Endodermal cell (in vitro differentiated cells): ENCODE measurements around the gene PTPRM. TPM values are rescaled to one million over a fixed set of nuclear protein-coding genes. Genes with fewer than 3 reads are reported as not detected.

Source experiments
- DNase-seq: peaks from one replicate; pipeline ENCODE4 v3.0.0-alpha.2; 2017
- H3K27ac ChIP-seq: 2 replicates; pipeline ENCODE4 v1.5.1; 2013; ENCODE audit warnings: mild to moderate bottlenecking, low read depth, low read length, moderate library complexity
- H3K27me3 ChIP-seq: 2 replicates; pipeline ENCODE4 v1.6.1; 2013; ENCODE audit warnings: mild to moderate bottlenecking, low read length, moderate library complexity; ENCODE audit not compliant: insufficient read depth, control insufficient read depth, poor library complexity, severe bottlenecking
- H3K36me3 ChIP-seq: 2 replicates; pipeline ENCODE4 v1.7.0; 2013; ENCODE audit warnings: mild to moderate bottlenecking, low read length, moderate library complexity; ENCODE audit not compliant: control insufficient read depth, insufficient read depth
- H3K4me1 ChIP-seq: one replicate; pipeline ENCODE4 v1.7.0; 2013; ENCODE audit warnings: low read length; ENCODE audit not compliant: control insufficient read depth, insufficient read depth
- H3K4me3 ChIP-seq: 2 replicates; pipeline ENCODE4 v1.5.1; 2013; ENCODE audit warnings: mild to moderate bottlenecking, low read length, moderate library complexity
- H3K9ac ChIP-seq: 2 replicates; pipeline ENCODE4 v1.6.1; 2013; ENCODE audit warnings: mild to moderate bottlenecking, low read length, moderate library complexity; ENCODE audit not compliant: poor library complexity, severe bottlenecking; ENCODE audit errors: extremely low read depth
- H3K9me3 ChIP-seq: 2 replicates; pipeline ENCODE4 v1.6.1; 2013; ENCODE audit warnings: mild to moderate bottlenecking, low read length, moderate library complexity; ENCODE audit not compliant: control insufficient read depth
- H3K27ac Mint-ChIP-seq: 2 replicates; pipeline ENCODE4 v1.8.0; 2020; ENCODE audit warnings: mixed read lengths
- H3K27me3 Mint-ChIP-seq: 2 replicates; pipeline ENCODE4 v1.8.0; 2021; ENCODE audit warnings: mild to moderate bottlenecking, mixed read lengths; ENCODE audit not compliant: insufficient read depth
- H3K36me3 Mint-ChIP-seq: 2 replicates; pipeline ENCODE4 v1.8.0; 2020; ENCODE audit warnings: low read depth, mixed read lengths
- H3K4me1 Mint-ChIP-seq: 2 replicates; pipeline ENCODE4 v1.8.0; 2020; ENCODE audit warnings: mixed read lengths
- H3K4me3 Mint-ChIP-seq: 2 replicates; pipeline ENCODE4 v1.8.0; 2020; ENCODE audit warnings: mild to moderate bottlenecking, moderate library complexity, mixed read lengths
- H3K9me3 Mint-ChIP-seq: 2 replicates; pipeline ENCODE4 v1.8.0; 2020; ENCODE audit warnings: mild to moderate bottlenecking, mixed read lengths
- WGBS, 2 experiments: methylation state at CpG; one replicate each; pipeline versions ENCODE4 v1.1.5 to v1.1.7; 2013; ENCODE audit warnings: missing lambda C conversion rate in 2 of 2, mixed read lengths in 1 of 2; ENCODE audit not compliant: insufficient coverage in 1 of 2, insufficient read length in 1 of 2; 5-methylcytosine and 5-hydroxymethylcytosine counted together
- total RNA-seq, 2 donors: library from RNA; stranded (reverse); fragmentation: NEBNext Ultra II Directional in 1 of 2; extraction: Animal tissue kit (Norgen Biotek cat#: 25700) in 1 of 2; gene quantifications; 2 replicates in 1 of 2; 3 replicates in 1 of 2; pipeline ENCODE4 v1.2.1, GENCODE V29; 2021
- TF ChIP-seq, protein P1 (sequence below): fragments of 200-600 bp; sonication (generic); conservative IDR thresholded peaks from 2 replicates; pipeline ENCODE4 v1.5.0; 2021; ENCODE audit warnings: antibody characterized with exemption, mild to moderate bottlenecking

Gene PTPRM
- total RNA-seq, 2 donors from 2014 or later: 47.2 to 57.6 TPM

GRCh38 chr18:7784171-7784570 lies 217.1 kb downstream of the PTPRM start:
- no peaks in the 10 kb centered on the region for H3K27me3 Mint-ChIP-seq
- H3K9ac ChIP-seq: no peak overlapping the region
- peaks cover 2% of the 10 kb centered on the region for H3K4me1 ChIP-seq
- DNase-seq: no peak
- no peak overlapping the region for H3K4me3 Mint-ChIP-seq
- H3K9me3 ChIP-seq: peaks cover 6% of the 10 kb centered on the region
- peaks cover 11% of the 10 kb centered on the region for H3K36me3 Mint-ChIP-seq
- no peak overlapping the region for H3K27ac ChIP-seq
- no peak overlapping the region for H3K27ac Mint-ChIP-seq
- no peaks in the 10 kb centered on the region for H3K27me3 ChIP-seq
- H3K4me3 ChIP-seq: no peak overlapping the region
- peaks cover 10% of the 10 kb centered on the region for H3K4me1 Mint-ChIP-seq
- peaks cover 2% of the 10 kb centered on the region for H3K9me3 Mint-ChIP-seq
- 76 to 96% methylated on average over 3 to 4 of the region's 4 CpGs for WGBS, 2 experiments
- peaks cover 10% of the 10 kb centered on the region for H3K36me3 ChIP-seq
- TF ChIP-seq, protein P1, sequence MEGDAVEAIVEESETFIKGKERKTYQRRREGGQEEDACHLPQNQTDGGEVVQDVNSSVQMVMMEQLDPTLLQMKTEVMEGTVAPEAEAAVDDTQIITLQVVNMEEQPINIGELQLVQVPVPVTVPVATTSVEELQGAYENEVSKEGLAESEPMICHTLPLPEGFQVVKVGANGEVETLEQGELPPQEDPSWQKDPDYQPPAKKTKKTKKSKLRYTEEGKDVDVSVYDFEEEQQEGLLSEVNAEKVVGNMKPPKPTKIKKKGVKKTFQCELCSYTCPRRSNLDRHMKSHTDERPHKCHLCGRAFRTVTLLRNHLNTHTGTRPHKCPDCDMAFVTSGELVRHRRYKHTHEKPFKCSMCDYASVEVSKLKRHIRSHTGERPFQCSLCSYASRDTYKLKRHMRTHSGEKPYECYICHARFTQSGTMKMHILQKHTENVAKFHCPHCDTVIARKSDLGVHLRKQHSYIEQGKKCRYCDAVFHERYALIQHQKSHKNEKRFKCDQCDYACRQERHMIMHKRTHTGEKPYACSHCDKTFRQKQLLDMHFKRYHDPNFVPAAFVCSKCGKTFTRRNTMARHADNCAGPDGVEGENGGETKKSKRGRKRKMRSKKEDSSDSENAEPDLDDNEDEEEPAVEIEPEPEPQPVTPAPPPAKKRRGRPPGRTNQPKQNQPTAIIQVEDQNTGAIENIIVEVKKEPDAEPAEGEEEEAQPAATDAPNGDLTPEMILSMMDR: no peak

- Mint-ChIP-seq H3K27me3 (no peaks in the 10 kb centered on the region), H3K36me3 (peaks cover 11% of the 10 kb centered on the region), H3K4me3 (no peak overlapping the region), H3K27ac (no peak overlapping the region), H3K9me3 (peaks cover 2% of the 10 kb centered on the region), H3K4me1 (peaks cover 24% of the 10 kb centered on the region)
- H3K4me3 ChIP-seq: no peak overlapping the region
- H3K27me3 ChIP-seq: no peaks in the 10 kb centered on the region
- no peak overlapping the region for H3K27ac ChIP-seq
- peaks cover 12% of the 10 kb centered on the region for H3K4me1 ChIP-seq
- TF ChIP-seq, protein P1: no peak
- no peaks in the 10 kb centered on the region for H3K36me3 ChIP-seq
- no peak for DNase-seq
- WGBS, 2 experiments: 86% methylated on average over 1 of the region's 1 CpG; no CpG with 5 or more reads in 1 of the 2 experiments
- H3K9me3 ChIP-seq: peaks cover 6% of the 10 kb centered on the region
- H3K9ac ChIP-seq: no peak overlapping the region
Measured at GRCh38 chr18:7786569-7786968, 219.5 kb downstream of the PTPRM start.

- DNase-seq: no peak
- peaks cover 2% of the 10 kb centered on the region for H3K9me3 Mint-ChIP-seq
- Histone ChIP-seq H3K9ac (no peak overlapping the region), H3K36me3 (no peaks in the 10 kb centered on the region), H3K4me3 (no peak overlapping the region), H3K4me1 (peaks cover 12% of the 10 kb centered on the region), H3K27me3 (no peaks in the 10 kb centered on the region), H3K27ac (no peak overlapping the region), H3K9me3 (peaks cover 6% of the 10 kb centered on the region)
- TF ChIP-seq, protein P1: no peak
- 100% methylated on average over 1 of the region's 2 CpGs for WGBS, 2 experiments
- H3K27me3 Mint-ChIP-seq: no peaks in the 10 kb centered on the region
- H3K27ac Mint-ChIP-seq: no peak overlapping the region
- peaks cover 24% of the 10 kb centered on the region for H3K4me1 Mint-ChIP-seq
- no peak overlapping the region for H3K4me3 Mint-ChIP-seq
- peaks cover 11% of the 10 kb centered on the region for H3K36me3 Mint-ChIP-seq
Measured at GRCh38 chr18:7787339-7787738, 220.2 kb downstream of the PTPRM start.
